ENCODE results near the gene RXYLT1. TPM values are rescaled to one million over a fixed set of nuclear protein-coding genes. Genes with fewer than 3 reads are reported as not detected.

The RXYLT1 gene
- total RNA-seq, 2 experiments from 2014 or later: 15.7 to 23.3 TPM

DNA sequence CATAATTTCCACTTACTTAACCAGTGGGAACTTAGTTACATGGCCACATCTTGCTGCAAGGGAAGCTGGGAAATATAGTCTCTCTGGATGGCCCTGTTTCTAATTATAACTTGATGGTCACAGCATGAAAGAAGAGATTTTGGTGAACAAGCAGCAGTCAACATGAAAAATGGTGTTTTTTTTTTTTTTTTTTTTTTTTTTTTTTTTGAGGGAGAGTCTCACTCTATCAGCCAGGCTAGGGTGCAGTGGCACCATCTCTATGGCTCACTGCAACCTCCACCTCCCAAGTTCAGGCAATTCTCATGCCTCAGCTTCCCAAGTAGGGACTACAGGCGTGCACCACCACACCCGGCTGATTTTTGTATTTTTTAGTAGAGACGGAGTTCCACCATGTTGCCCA lies 75.6 kb downstream of the RXYLT1 start:
- ChIA-PET CTCF (ENCODE audit: unreplicated experiment) (no interaction called here), POLR2A (no interaction called here)
- no peak overlapping the region for H2AFZ ChIP-seq (ENCODE audit: low read length)
- no peak for DNase-seq (ENCODE audit: low spot score)
- H4K20me1 ChIP-seq (ENCODE audit: insufficient read depth, low read length): no peaks in the 10 kb centered on the region
- TF ChIP-seq EZH2phosphoT487 (IDR thresholded peaks at IDR 0.05; ENCODE audit: borderline replicate concordance, low read depth, low read length): no peak
- TF ChIP-seq, protein P1, sequence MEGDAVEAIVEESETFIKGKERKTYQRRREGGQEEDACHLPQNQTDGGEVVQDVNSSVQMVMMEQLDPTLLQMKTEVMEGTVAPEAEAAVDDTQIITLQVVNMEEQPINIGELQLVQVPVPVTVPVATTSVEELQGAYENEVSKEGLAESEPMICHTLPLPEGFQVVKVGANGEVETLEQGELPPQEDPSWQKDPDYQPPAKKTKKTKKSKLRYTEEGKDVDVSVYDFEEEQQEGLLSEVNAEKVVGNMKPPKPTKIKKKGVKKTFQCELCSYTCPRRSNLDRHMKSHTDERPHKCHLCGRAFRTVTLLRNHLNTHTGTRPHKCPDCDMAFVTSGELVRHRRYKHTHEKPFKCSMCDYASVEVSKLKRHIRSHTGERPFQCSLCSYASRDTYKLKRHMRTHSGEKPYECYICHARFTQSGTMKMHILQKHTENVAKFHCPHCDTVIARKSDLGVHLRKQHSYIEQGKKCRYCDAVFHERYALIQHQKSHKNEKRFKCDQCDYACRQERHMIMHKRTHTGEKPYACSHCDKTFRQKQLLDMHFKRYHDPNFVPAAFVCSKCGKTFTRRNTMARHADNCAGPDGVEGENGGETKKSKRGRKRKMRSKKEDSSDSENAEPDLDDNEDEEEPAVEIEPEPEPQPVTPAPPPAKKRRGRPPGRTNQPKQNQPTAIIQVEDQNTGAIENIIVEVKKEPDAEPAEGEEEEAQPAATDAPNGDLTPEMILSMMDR (conservative IDR thresholded peaks at IDR 0.05; ENCODE audit: low read length): no peak
- H3K36me3 ChIP-seq (ENCODE audit: insufficient read depth, low read length): no peaks in the 10 kb centered on the region
- no peaks in the 10 kb centered on the region for H3K9me3 ChIP-seq (ENCODE audit: low read length)
- H3K9me2 ChIP-seq (ENCODE audit: insufficient read depth, low read length): no peaks in the 10 kb centered on the region
- H3K4me1 ChIP-seq (ENCODE audit: insufficient read depth, low read length, poor library complexity, severe bottlenecking): no peaks in the 10 kb centered on the region
- intact Hi-C loops (cut with micrococcal nuclease; ENCODE audit: unreplicated experiment): no loop called here
- no peaks in the 10 kb centered on the region for H3K79me2 ChIP-seq (ENCODE audit: insufficient read depth, low read depth, low read length)
- no peak overlapping the region for H3K27ac ChIP-seq (ENCODE audit: low read depth, low read length, poor library complexity, severe bottlenecking)
- no TSS peak for BruUV-seq (replicated peaks)
- no peak overlapping the region for H3K4me2 ChIP-seq (ENCODE audit: low read length)
- H3K4me3 ChIP-seq (ENCODE audit: low read depth, low read length, poor library complexity, severe bottlenecking): no peak overlapping the region

GRCh38 chr12:63857771-63858670 lies 78.3 kb downstream of the RXYLT1 start:
- no peak for TF ChIP-seq EZH2phosphoT487 (IDR thresholded peaks at IDR 0.05; ENCODE audit: borderline replicate concordance, low read depth, low read length)
- TF ChIP-seq, protein P1 (conservative IDR thresholded peaks at IDR 0.05; ENCODE audit: low read length): no peak
- intact Hi-C loops (cut with micrococcal nuclease; ENCODE audit: unreplicated experiment): no loop called here
- H3K9me2 ChIP-seq (ENCODE audit: insufficient read depth, low read length): no peaks in the 10 kb centered on the region
- DNase-seq (ENCODE audit: low spot score): no peak
- no peaks in the 10 kb centered on the region for H3K79me2 ChIP-seq (ENCODE audit: insufficient read depth, low read depth, low read length)
- ChIA-PET CTCF (ENCODE audit: unreplicated experiment) (no interaction called here), POLR2A (no interaction called here)
- H3K36me3 ChIP-seq (ENCODE audit: insufficient read depth, low read length): no peaks in the 10 kb centered on the region
- H2AFZ ChIP-seq (ENCODE audit: low read length): no peak overlapping the region
- no TSS peak for BruUV-seq (replicated peaks)
- H3K27ac ChIP-seq (ENCODE audit: low read depth, low read length, poor library complexity, severe bottlenecking): no peak overlapping the region
- no peaks in the 10 kb centered on the region for H3K9me3 ChIP-seq (ENCODE audit: low read length)
- no peaks in the 10 kb centered on the region for H3K4me1 ChIP-seq (ENCODE audit: insufficient read depth, low read length, poor library complexity, severe bottlenecking)
- no peaks in the 10 kb centered on the region for H4K20me1 ChIP-seq (ENCODE audit: insufficient read depth, low read length)
- H3K4me2 ChIP-seq (ENCODE audit: low read length): no peak overlapping the region
- H3K4me3 ChIP-seq (ENCODE audit: low read depth, low read length, poor library complexity, severe bottlenecking): no peak overlapping the region

Small RNA genes lying within 50 kb of the gene (small RNA-seq; reads per million reads assigned to genes)
- not detected for gene AC084357.1

Other genes with a start within 250 kb of the RXYLT1 start
- gene DPY19L2, start 111.4 kb upstream of the RXYLT1 start, total RNA-seq (2014; rRNA removed; shearing (Covaris generic)): not detected in 2 replicates
- 0.32 and 1.1 TPM in 2 replicates for gene DPY19L2, start 111.4 kb upstream of the RXYLT1 start, total RNA-seq (2022)
- gene SRGAP1, start 64.8 kb downstream of the RXYLT1 start, total RNA-seq (2014; rRNA removed; shearing (Covaris generic)): 0.06 TPM in 1 of 2 replicates, not detected in the other
- 0.02 TPM in 1 of 2 replicates, not detected in the other for gene SRGAP1, start 64.8 kb downstream of the RXYLT1 start, total RNA-seq (2022)

All from OCI-LY7 (cell line).